Suppressor macrophage treated with lipopolysaccharide for 1 hour (primary cell): ENCODE results near the gene ZNRD2.
"Not testable (repeated sequence)": the region's sequence is repeated elsewhere in the genome, so short reads cannot be mapped to it uniquely, and the experiment has no call there.

Experiments
- DNase-seq, 3 donors: peaks; one replicate each; pipeline ENCODE4 v3.0.0-alpha.2; 2020 to 2022

ZNRD2 gene, protein sequence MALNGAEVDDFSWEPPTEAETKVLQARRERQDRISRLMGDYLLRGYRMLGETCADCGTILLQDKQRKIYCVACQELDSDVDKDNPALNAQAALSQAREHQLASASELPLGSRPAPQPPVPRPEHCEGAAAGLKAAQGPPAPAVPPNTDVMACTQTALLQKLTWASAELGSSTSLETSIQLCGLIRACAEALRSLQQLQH

DNA sequence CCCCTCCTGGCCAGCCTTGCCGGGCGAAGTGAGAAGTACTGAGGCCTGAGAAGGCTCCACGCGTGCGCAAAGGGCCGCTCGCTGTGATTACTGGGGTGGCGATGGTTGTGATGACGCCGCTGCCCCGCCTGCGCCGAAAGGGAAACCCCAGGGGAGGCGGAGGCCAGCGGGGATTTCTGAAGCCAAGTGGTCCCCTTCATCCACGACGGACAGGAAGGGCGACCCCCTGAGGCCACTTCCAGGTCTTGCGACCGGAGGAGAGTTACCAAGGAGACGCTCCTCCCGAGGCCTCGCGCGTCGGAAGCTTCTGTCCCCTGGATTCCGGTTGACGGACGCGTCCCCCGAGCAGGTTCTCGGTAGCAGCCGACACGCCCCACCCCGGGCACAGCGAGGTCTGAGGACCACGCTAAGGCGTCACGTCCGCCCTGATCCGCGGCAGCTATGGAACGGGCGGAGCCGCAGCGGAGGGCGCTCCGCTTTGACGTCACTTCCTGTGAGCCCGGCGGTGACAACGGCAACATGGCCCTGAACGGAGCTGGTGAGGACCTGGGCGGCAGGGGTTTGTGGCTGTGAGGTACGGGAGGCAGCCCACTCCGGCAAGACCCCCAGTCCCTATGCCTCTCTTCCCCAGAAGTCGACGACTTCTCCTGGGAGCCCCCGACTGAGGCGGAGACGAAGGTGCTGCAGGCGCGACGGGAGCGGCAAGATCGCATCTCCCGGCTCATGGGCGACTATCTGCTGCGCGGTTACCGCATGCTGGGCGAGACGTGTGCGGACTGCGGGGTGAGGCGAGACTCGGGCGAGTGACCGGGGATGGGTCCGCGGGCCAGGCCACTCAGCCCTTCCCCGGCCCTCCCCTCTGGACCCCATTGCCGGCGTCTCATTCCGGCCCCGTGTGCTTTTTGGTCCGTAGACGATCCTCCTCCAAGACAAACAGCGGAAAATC, at the start of gene ZNRD2:
TSS of gene ZNRD2 (plus strand) at position 505 of the 946 bp plus-strand sequence. CDS start at position 520, 15 bp downstream.
- DNase-seq, result peak; percentile 99

DNA sequence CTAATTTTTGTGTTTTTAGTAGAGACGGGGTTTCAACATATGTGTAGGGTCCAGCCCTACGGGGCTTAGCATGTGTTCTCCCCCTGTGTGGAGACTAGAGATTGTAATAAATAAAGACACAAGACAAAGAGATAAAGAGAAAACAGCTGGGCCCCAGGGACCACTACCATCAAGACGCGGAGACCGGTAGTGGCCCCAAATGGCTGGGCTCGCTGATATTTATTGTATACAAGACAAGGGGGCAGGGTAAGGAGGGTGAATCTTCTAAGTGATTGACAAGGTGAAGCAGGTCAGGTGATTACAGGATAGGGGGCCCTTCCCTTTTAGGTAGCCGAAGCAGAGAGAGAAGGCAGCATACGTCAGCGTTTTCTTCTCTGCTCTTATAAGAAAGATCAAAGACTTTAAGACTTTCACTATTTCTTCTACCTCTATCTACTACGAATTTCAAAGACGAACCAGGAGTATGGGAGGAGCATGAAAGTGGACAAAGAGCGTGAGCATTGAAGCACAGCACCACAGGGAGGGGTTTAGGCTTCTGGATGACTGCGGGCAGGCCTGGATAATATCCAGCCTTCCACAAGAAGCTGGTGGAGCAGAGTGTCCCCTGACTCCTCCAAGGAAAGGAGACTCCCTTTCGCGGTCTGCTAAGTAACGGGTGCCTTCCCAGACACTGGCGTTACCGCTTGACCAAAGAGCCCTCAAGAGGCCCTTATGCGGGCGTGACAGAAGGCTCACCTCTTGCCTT, 48.3 kb upstream of the ZNRD2 start:
- not testable (repeated sequence) for DNase-seq

DNA sequence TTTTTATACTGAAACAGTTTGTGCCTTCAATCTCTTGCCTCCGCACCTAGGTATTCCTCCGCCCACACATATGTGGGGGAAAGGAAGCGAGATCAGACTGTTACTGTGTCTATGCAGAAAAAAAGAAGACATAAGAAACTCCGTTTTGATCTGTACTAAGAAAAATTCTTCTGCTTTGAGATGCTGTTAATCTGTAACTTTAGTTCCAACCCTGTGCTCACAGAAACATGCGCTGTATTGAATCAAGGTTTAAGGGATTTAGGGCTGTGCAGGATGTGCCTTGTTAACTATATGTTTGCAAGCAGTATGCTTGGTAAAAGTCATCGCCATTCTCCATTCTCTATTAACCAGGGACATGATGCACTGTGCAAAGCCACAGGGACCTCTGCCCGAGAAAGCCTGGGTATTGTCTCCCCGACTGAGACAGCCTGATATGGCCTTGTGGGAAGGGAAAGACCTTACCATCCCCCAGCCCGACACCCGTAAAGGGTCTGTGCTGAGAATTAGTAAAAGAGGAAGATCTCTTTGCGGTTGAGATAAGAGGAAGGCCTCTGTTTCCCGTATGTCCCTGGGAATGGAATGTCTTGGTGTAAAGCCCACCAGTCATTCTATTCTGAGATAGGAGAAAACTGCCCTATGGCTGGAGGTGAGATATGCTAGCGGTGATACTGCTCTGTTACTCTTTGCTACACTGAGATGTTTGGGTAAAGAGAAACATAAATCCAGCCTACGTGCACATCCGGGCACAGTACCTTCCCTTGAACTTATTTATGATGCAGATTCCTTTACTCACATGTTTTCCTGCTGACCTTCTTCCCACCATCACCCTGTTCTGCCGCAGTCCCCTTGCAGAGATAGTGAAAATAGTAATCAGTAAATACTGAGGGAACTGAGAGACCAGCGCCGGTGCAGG, 47.3 kb upstream of the ZNRD2 start:
- peak in 1 of 3 donors; percentile 52 for DNase-seq

DNA sequence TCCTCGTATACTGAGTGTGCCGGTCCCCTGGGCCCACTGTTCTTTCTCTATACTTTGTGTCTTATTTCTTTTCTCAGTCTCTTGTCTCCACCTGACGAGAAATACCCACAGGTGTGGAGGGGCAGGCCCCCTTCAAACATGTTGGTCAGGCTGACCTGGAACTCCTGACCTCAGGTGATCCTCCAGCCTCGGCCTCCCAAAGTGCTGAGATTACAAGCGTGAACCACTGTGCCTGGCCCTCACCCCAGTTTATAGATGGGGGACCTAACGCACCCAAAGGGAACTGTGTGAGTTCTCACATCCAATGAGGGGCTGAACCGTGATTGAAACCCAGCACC, 46.7 kb upstream of the ZNRD2 start:
- not testable (repeated sequence) for DNase-seq

DNA sequence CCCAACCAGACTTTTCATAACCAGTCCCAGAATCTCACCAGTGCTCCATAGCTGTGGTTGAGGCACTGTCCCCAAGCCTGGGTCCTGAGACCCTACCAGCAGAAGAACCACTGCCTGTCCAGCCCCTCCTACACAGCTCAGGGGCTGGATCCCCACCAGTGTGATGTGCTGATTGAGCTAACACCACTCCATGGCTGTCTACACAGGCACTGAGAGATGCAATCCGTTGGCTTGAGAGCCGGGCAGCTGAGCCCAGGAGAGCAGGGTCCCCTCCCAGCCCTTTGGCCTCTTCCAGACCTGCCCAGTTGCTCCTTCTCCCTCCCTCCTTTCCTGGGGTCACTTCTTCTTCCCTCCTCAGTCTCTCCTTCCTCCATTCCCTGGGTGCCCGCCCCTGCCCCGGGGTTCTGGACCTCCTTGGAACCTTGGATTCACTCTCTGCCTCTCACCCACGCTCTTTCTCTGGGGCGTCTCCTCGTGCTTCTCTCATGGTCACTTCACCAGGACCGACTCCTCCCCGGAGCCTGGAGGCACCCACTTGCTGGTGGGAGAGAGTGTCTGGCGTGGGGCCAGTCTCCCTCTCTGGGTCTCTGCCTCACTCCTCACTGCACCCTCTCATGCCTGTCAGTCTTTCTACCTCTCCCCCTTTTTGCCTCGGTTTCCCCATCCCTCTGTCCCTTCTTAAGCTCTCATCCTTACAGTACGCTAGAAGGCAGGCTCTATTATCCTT, 46.1 kb upstream of the ZNRD2 start:
- DNase-seq, result no peak

DNA sequence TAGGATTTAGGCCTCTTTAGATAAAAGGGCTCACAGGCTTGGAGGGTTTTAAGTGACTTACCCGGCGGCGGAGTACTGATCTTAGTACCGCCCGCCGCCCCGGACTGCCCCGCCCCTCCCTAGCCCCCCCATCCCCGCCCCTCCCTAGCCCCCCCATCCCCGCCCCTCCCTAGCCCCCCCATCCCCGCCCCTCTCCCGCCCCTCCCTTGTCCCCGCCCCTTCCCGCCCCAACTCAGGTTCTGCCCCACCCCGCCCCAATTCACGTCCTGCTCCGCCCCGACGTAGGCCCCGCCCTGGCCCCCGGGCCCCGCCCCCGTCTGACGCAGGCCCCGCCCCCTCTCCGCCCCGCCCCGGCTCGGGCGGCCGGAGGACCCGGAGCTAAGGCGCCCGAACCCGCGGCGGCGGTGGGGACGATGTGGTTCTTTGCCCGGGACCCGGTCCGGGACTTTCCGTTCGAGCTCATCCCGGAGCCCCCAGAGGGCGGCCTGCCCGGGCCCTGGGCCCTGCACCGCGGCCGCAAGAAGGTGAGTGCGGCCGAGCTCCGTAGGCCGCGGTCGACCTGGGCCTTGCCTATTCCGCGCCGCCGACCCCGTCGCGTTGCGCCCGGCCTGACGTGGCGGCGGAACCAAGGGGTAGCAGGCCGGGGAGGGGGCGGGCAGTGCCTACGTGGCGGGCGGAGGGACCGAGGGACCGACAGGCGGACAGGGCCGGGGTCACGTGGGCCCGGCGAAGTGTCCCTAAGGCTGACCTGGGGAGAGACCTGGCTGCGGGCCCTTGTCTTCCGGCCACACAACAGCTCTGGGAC, 45.3 kb upstream of the ZNRD2 start, which contains the start of gene SCYL1:
TSS of gene SCYL1 (plus strand) at position 343 of the 805 bp plus-strand sequence. CDS start at position 414, 71 bp downstream.
- peak; percentile 73 to 94 (median 87) for DNase-seq

DNA sequence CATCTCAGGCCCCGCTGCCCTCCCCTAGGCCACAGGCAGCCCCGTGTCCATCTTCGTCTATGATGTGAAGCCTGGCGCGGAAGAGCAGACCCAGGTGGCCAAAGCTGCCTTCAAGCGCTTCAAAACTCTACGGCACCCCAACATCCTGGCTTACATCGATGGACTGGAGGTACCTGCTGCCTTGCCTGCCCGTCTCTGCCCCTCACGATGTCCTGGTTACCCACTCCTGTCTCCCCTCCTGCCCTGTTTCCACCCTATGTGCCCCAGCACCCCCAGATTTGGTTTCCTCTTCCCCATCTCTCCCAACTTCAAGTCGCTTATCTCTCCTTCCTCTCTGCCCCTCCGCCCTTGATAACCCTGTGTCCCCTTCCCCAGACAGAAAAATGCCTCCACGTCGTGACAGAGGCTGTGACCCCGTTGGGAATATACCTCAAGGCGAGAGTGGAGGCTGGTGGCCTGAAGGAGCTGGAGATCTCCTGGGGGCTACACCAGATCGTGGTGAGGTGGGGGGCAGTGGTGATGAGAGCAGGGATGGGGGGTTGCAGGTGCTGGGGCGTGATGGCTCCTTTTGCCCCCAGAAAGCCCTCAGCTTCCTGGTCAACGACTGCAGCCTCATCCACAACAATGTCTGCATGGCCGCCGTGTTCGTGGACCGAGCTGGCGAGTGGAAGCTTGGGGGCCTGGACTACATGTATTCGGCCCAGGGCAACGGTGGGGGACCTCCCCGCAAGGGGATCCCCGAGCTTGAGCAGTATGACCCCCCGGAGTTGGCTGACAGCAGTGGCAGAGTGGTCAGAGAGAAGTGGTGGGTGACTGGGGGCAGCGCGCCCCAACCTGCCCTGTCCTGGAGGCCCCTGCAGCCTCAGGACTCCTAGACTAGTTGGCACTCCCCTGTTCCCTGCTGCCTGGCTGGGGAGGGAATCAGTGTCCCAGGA, 44.5 kb upstream of the ZNRD2 start:
- DNase-seq, result no peak

DNA sequence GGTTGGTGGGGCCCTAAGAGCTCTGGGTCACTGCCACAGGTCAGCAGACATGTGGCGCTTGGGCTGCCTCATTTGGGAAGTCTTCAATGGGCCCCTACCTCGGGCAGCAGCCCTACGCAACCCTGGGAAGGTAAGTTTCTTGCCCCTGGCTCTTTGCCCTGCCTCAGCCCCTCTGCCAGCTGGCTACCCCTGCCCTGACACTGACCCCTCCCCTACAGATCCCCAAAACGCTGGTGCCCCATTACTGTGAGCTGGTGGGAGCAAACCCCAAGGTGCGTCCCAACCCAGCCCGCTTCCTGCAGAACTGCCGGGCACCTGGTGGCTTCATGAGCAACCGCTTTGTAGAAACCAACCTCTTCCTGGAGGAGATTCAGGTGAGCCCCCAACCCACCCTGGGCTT, 43.5 kb upstream of the ZNRD2 start:
- DNase-seq, result no peak

DNA sequence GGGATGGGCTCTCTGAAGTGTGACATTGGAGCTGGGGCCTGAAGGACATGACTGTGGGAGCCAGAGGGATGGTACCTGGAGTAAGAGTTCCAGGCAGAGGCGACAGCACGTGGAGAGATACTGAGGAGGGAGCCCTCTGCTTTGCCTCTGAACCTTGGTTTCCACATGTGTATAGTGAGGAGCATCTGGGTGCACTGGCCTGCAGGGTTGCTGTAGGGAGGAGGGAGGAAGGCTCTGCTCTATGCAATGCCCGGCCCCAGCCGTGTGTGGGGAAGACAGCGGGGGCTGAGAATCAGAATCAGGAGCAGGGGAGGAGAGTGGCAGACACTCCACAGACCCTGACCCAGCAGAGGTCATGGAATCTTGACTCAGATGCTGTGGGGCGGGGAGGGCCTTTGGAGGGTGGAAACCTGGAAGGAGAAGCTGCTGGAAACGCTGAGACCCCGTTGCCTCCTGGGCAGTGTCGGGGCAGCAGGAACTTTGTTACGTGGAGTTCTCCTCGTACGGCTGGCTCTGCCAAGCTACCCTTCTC, 41.4 kb upstream of the ZNRD2 start:
- no peak for DNase-seq

DNA sequence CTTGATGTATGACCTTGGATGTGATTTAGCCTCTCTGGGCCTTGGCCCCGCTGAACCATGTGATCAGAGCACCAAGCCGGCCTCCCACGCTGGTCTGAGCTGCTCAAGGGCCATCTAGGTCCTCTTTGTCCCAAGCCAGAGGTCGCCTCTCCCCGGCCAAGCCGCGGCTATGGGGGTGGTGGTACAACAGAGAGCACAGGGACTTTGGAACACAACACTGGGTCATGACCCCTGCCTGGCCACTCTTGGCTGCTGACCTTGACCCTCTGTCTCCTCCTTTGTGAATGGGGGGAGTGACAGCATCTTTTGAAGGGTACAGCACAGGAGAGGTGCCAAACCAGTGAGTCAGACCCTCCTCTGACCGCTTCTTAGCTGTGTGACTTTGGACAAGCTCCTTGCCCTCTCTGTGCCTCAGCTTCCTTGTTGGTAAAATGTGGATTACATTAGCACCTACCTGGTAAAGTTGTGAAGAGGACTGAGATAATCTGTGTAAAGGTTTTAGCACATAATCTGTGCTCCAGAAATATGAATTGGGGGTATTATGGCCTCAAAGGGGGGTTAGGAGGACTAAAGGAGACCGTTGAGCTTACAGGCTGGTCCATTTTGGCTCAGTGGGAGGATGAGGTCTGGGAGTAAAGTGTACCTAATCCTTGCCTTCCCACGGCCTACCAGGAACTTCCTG, 40.7 kb upstream of the ZNRD2 start:
- no peak for DNase-seq

DNA sequence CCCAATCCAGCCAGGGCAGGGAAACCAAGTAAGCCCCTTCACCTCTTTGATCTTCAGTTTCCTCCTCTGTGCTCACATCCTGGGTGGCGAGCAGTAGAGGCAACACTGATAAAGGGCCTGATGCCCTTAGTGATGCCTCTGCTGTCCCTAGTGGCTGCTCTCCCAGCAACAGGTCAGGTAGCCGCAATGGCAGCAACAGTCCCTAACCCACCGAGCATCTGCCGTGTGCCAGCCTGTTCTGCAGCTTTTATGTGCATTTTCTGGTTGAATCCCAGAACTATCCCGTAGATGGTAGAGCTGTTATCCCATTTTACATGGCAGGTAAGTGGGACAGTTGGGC, 40.1 kb upstream of the ZNRD2 start:
- no peak for DNase-seq

DNA sequence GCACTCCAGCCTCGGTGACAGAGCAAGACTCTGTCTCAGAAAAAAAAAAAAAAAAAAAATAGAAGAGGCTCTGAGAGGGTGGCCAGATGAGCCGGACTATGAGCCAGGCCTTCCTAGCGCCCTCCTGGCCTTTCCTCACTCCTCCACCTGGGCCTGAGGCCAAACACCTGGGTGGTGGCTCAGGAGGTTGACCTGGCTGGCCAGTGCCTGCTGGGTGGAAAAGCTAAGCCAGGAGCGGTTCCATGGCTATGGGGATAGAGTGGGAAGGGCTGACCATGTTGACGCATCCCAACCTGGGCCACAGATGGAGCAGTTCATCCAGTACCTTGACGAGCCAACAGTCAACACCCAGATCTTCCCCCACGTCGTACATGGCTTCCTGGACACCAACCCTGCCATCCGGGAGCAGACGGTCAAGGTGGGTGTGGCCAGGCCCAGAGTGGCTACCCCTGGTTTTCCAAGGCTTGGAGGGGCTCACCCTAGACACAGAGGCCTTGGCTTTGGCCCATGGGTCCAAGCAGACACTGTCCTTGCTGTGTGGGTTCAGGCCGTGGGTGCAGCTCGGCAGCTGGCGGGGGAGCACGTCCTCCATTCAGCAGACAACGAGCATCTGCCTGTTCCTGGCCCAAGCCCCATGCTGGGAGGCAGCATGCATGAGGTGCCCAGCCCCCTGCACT, 37.8 kb upstream of the ZNRD2 start:
- no peak for DNase-seq

DNA sequence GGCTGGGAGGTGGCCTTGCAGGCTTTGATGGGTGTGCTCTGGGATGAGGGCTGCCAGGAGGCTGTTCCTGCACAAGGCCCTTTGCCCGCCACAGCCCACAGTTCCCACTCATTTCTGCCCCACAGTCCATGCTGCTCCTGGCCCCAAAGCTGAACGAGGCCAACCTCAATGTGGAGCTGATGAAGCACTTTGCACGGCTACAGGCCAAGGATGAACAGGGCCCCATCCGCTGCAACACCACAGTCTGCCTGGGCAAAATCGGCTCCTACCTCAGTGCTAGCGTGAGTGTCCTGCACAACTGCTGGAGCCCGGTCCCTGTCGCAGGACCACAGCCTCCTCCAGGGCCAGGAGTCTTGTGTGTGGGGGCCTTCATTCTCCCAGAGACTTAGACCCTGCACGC, 35.2 kb upstream of the ZNRD2 start:
- no peak for DNase-seq

DNA sequence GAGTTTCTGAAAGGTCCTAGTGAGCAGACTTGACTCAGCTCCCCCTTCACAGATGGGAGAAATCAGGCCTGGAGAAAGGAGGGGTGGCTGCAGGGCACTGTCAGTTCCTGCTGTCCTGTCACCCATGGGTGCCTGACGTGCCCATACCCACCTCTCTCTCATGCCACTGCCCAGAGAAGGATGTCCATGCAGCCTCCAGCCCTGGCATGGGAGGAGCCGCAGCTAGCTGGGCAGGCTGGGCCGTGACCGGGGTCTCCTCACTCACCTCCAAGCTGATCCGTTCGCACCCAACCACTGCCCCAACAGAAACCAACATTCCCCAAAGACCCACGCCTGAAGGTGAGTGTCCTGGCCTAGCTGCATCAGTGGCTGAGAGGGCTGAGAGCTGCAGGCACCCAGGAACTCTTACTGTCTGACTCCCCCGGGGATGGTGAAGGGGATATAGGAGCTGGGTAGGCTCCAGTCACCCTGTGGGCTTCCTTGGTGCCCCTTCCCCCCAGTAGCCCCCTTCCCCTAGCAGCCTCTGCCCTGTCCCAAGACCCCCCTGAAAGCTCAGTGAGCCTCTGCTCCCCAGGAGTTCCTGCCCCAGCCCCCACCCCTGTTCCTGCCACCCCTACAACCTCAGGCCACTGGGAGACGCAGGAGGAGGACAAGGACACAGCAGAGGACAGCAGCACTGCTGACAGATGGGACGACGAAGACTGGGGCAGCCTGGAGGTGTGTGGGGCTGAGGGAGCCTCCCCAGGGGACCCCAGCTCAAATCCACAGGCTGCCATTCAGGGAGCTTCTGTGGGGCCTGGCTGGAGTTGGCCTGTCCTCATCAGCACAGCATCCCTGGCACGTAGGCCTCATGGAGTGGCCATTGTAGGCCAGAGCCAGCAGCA, 33.6 kb upstream of the ZNRD2 start:
- no peak for DNase-seq

DNA sequence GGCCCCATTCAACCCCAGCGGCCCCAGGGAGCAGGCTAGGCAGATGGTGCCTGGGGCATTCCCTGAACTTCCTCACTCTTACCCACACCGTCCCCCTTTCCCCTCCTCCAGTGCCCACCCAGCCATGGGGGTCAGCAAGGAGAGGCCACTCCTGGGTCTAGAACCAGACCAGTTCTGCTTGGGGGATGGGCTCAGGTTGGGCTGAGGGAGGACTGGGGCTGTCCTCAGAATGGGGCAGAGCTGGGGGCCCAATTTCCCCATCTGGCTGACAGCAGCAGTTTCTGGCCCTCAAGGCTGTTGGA, 33.0 kb upstream of the ZNRD2 start:
- DNase-seq, result no peak

DNA sequence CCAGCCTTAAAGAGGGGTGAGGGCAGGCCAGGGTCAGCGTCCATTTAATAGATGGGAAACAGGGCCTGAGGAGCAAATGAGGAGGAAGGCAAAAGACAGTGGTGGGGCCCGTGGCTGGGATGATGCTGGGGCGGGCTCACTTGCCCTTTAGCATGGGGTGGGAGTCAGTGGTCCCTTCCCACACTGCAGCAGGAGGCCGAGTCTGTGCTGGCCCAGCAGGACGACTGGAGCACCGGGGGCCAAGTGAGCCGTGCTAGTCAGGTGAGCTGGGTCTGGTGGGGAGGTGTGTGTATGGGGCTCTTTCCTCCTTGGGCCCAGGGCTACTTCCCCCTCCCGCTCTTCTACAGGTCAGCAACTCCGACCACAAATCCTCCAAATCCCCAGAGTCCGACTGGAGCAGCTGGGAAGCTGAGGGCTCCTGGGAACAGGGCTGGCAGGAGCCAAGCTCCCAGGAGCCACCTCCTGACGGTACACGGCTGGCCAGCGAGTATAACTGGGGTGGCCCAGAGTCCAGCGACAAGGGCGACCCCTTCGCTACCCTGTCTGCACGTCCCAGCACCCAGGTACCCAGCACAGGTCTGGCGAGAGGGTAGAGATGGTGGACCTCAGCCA, 32.6 kb upstream of the ZNRD2 start:
- no peak for DNase-seq
